SU-DHL-6 (cell line): ENCODE data around the gene SAPCD1.

ENCODE experiments used
- EZH2phosphoT487 ChIP-seq: fragments of 200-600 bp; sonication (generic), shearing (Covaris generic); conservative IDR thresholded peaks from 2 replicates; pipeline ENCODE4 v1.6.1; 2018; ENCODE audit warnings: mild to moderate bottlenecking, antibody characterized with exemption, low read length, moderate library complexity, mixed read lengths
- TF ChIP-seq, protein P1 (sequence below): fragments of 200-600 bp; sonication (generic); IDR thresholded peaks from one replicate; pipeline ENCODE4 v1.5.1; 2017; ENCODE audit warnings: antibody characterized with exemption, mild to moderate bottlenecking, low read length, moderate library complexity; ENCODE audit not compliant: insufficient read depth, poor library complexity, severe bottlenecking

DNA sequence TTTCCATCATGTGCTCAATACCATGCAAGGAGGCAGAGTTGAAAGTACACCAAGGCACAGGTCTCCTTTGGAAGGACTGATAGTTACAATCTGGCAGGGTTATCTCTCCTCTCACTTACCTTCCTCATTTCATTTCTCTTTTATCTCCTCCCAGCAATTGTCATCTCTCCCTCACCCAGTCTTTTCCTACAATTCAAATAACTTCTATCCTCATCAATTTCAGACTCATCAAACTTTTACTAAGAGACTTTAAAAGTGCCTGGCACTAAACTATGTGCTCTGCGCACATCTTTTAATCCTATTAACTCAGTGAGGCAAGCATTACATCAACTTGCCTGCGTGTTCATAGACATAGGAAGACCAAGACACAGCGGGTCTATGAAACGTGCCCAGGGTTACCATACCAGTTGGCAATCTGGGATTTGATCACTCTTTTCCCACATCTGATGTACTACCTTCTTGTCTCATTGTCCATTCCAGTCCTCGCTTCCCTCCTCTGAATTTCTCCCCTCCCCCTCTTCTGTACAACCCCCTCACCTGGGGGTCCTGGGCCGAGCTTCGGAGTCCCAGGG, 31.9 kb downstream of the SAPCD1 start:
- TF ChIP-seq, protein P1, sequence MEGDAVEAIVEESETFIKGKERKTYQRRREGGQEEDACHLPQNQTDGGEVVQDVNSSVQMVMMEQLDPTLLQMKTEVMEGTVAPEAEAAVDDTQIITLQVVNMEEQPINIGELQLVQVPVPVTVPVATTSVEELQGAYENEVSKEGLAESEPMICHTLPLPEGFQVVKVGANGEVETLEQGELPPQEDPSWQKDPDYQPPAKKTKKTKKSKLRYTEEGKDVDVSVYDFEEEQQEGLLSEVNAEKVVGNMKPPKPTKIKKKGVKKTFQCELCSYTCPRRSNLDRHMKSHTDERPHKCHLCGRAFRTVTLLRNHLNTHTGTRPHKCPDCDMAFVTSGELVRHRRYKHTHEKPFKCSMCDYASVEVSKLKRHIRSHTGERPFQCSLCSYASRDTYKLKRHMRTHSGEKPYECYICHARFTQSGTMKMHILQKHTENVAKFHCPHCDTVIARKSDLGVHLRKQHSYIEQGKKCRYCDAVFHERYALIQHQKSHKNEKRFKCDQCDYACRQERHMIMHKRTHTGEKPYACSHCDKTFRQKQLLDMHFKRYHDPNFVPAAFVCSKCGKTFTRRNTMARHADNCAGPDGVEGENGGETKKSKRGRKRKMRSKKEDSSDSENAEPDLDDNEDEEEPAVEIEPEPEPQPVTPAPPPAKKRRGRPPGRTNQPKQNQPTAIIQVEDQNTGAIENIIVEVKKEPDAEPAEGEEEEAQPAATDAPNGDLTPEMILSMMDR = no peak
- no peak for TF ChIP-seq EZH2phosphoT487
